NCI-H187 treated with DMSO at 0.1 percent for 48 hours (cell line): ENCODE results near the gene DPP6.

Experiments used
- DNase-seq: peaks from one replicate; lab custom pipeline; 2025; lab: John Stamatoyannopoulos, UW

DPP6 gene

DNA sequence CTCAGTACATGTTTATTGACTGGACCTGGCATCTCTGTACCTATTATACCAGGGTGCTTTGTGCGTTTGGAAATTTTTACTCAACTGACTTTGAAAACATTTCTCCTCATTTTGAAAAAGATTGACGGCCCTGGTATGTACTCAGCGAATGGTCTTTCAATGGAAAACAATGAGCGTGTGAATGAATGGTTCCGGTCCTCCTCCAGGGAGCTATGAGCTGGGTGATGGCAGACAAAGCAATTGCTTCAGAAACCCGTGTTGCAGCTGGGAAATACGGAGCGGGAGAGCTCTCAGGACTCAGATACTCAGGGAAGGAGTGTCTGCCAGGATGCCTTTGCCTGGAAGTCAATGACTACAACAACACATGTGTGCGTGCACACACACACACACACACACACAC, 824.8 kb downstream of the DPP6 start:
- no peak for DNase-seq

- DNase-seq: peak; percentile 95
Observed at GRCh38 chr7:154879629-154880028, 827.4 kb downstream of the DPP6 start.

- DNase-seq: no peak
Observed at GRCh38 chr7:154880513-154880912, 828.3 kb downstream of the DPP6 start.

GRCh38 chr7:154881026-154881425, 828.8 kb downstream of the DPP6 start:
- DNase-seq: no peak

DNA sequence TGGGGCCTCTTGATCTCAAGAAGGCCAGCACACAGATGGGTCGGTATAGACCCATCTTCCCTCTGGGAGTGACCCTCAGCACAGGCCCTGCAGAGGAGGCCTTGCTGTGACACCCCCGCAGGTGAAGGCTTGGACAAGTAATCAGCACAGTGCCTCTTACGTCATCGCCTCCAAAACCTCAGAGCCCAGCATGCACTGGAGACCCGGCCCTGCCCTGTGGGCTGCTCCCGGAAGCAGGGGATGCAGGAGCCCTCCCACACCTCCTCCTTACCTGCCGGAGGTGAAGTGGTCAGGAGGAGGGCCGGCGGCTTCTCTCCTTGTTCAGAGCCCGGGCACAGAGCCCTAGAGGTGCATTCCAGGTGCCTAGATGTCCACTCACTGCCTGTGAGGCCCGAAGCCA, 829.3 kb downstream of the DPP6 start:
- DNase-seq: no peak

GRCh38 chr7:154882931-154883474, 830.8 kb downstream of the DPP6 start:
- DNase-seq: no peak

DNA sequence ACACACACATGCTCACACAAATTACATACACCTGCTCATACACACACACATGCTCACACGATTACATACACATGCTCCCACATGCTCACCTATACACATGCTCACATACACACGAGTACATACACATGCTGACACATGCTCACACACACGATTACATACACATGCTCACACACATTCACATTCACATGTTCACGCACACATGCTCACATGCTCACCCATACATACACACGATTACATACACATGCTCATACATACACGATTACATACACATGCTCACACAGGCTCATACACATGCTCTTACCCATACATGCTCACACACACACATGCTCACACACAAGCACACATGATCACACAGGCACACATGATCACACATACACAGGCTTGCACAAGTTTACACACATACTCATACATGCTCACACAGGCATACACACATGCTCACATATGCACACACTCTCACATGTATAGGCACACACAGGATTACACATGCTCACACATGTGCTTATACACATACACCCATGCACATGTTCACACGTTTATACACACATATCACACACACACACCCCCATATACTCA, 832.2 kb downstream of the DPP6 start:
- DNase-seq: no peak

DNA sequence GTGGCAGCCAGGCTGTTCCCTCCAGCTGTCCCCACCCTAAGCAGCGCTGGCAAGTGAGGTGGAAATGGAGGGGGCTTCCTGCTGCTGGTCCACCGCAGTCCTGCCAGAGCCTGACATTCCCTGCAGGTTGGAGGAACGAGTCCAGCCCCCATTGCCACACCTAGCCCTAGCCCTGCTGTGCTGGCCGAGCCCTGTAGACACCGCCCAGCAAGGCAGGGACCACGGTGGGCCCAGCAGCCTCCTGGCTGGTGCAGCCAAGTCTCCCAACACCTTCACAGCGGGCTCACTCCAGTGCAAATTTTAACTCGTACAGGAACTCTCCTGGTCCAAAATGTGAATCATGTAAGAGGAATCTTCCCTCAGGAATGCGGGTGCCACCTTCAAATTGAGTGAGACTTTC, 834.4 kb downstream of the DPP6 start:
- no peak for DNase-seq

DNA sequence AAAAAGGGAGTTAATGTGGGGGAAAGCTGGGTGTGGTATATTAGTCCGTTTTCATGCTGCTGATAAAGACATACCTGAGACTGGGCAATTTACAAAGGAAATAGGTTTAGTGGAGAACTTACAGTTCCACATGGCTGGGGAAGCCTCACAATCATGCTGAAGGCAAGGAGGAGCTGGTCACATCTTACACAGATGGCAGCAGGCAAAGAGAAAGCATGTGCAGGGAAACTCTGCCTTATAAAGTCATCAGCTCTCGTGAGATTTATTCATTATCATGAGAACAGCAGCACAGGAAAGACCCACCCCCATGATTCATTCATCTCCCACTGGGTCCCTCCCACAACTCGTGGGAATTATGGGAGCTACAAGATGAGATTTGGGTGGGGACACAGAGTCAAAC, 836.5 kb downstream of the DPP6 start:
- DNase-seq: no peak

- DNase-seq: no peak
Observed at GRCh38 chr7:154892459-154892858, 840.3 kb downstream of the DPP6 start.

DNA sequence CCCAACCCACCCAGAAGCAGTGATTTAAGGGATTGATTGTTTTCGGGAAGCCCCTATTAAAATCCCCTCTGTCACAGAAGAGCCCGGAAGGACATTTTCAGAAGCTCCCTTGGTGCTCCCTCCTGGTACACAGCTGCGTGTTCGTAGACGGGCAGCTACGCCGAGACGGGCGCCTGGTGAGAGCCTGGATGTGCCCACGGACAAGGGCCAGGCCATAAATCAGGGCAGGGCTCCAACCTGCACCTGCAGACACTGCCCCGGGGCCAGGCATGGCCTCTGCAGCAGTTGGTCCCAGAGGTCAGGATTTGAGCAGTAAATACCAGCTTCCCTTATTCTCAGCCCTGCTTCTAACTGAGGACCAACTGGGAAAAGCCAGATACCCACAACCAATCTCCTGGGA, 843.9 kb downstream of the DPP6 start:
- DNase-seq: no peak

DNA sequence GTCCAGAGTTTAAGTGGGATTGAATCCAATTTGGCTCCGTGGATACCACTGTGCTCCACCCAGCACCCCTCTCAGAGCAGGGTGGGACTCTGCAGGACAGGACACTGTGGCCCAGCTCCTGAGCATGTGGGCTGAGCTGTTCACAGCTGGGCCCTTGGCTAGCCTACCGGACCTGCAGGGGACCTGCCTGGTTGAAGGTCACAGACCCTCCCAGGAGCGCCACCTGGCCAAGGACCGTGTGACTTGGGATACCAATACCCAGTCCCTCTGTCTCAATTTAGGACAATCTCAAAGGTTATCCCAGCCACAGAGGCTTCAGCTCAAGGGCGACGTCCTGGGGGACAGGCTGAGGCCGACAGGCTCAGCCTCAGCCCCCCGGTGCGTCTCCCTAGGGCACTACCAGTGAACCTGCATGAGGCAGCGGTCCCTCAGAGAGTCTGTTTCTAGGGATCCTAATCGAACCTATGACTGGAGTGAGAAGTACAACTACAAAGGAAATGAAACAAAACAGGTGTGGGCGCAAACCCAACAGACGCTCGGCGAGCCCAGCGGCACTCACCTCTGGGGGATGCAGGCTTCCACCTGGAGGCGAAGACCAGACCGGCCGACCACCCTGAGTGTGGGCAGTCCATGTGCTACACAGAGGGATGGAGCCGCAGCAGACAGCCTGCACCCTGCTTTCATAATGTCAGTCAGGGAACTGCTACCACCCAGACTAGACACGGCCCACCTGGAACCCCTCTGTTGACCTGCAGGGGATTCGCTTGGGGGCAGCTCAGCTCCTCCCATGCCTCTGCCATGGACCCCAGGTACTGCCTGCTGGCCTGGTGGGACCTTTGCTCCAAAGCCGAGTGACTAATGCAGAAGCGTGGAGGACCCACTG, 847.0 kb downstream of the DPP6 start:
- no peak for DNase-seq

DNA sequence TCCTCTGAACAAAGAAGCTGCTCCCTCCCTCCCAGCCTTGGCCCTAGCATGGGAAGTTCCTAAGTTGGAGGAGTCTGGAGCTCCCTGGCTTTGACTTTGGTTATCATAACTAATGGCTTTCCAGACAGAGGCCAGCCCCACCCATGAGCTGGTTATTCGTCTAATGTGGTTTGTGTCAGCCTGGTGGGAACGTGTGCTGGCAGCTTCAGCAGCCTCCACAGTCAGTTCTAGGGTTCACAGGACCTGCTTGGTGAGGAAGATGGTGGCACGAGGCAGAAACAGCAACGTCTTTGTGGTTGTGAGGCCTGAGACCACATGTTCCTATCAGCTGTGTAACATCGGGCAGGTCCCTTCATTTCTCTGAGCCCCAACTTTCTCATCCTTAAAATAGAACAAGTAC, 847.7 kb downstream of the DPP6 start:
- DNase-seq: no peak

- DNase-seq: no peak
Observed at GRCh38 chr7:154902600-154903082, 850.4 kb downstream of the DPP6 start.

DNA sequence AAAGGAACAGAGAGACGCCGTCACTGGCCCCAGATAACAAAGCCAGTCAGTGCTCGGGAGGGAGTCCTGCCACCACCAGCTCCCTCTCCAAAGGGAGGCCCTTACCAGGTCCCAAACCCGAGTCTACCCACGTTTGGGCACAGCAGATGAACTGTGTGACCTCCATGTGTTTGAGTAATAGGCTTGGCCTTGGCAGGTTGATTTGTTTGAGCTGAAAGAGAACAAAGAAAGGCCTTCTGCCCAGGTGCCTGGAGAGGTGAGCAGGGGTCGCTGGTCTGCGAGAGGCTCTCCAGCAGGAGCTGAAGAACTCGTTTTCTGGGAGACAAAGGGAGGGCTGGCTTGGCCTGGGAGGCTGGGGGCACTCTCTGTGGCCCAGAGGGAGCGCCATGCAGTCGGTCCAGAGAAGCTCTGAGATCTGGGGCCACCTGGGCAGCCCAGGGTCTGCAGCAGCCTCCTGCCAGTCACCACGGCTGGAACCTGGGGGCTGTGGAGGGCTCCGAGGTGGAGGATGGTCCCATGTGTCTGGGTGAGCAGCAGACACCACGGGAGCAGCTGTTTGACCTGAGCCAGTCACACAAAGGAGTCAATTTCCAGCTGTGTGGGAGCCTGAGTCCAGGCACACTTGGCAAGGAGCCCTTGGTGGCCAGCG, 851.0 kb downstream of the DPP6 start:
- no peak for DNase-seq

DNA sequence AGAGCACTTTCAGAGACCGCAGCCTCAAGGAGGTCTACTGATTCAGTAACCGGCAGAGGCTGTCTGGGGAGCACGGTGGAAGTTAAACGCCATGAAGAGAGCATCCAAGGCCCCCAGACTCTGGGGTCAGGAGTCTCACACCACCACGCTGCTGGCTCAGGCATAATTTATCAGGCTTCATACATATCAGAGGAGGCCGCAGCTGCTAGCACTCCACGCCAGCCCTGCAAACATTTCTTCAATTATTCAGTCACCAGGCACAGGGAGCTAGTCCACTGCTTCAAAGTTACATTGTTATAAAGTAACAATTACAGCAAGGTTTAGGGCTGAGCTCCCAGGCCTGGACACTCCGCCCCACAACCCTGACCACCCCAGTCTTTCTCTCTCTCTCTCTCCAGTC, 852.9 kb downstream of the DPP6 start:
- DNase-seq: no peak

- DNase-seq: no peak
Observed at GRCh38 chr7:154905615-154906014, 853.4 kb downstream of the DPP6 start.

- no peak for DNase-seq
Observed at GRCh38 chr7:154906201-154906600, 854.0 kb downstream of the DPP6 start.

- no peak for DNase-seq
Observed at GRCh38 chr7:154906736-154907355, 854.6 kb downstream of the DPP6 start.

DNA sequence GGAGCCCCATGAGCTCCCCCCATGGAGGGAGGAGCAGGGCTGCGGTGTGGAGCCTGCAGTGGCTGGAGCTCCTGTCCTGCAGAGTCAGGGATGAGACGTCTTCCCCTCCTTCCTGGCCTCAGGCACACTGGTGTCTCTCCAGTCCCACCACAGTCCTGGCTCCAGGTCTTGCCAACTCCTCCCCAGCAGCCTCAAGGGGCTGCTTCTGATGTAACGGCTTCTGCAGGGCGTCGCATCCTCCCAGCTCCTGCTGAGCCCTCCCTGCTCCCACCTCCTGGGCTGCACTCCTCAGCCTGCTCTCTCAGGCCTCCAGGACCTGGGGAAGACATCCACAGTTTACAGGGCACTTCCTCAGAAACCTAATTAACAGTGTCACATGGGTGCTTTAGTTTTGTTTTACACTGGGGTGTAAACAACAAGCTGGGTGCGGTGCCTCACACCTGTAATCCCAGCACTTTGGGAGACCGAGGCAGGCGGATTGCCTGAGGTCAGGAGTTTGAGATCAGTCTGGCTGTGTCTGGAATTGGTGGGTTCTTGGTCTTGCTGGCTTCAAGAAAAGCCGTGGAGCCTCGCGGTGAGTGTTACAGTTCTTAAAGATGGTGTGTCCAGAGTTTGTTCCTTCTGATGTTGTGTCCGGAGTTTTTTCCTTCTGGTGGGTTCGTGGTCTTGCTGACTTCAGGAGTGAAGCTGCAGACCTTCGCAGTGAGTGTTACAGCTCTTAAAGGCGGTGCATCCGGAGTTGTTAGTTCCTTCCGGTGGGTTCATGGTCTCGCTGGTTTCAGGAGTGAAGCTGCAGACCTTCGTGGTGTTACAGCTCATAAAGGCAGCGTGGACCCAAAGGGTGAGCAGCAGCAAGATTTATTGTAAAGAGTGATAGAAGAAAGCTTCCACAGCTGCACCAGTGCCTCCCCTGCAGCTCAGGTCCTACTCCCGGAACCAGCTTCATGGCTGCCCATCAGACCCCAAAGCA, 855.7 kb downstream of the DPP6 start:
- no peak for DNase-seq
